Measurements from ENCODE around the gene PSMD13.

- TF ChIP-seq CTCF (IDR thresholded peaks at IDR 0.05) (no peak), POLR2A (IDR thresholded peaks at IDR 0.05) (no peak), EP300 (IDR thresholded peaks at IDR 0.05) (no peak)
Measured at GRCh38 chr11:205221-206001, 31.4 kb upstream of the PSMD13 start.

Measured in upper lobe of left lung (tissue), 4 donors.